Measurements from ENCODE around the gene PTPRM.
A peak's percentile ranks its signal among the peaks of the same experiment; 100 is the strongest.

The PTPRM gene

DNA sequence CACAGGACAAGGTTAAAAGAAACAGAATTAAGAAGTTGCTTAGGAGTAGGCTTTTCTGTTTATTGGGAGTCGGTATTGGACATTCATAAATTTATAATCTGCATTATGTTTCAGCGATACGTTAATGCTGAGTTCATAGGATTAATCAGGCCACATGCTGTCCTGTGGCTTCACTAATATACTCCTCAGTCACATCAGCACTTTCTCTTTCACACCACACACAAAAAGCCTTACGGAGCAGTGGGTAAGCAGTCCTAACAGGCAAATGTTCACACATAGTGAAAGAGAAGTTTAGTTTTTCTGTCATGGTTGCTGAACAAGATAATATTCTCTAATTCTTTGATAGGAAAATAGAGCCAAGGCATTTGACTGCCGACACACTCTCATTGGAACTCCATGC is 630.4 kb downstream of the PTPRM start:
- Mint-ChIP-seq H3K4me3 (no peak overlapping the region), H3K27me3 (ENCODE audit: low read depth, poor library complexity) (no peaks in the 10 kb centered on the region), H3K4me1 (peaks cover 25% of the 10 kb centered on the region), H3K36me3 (ENCODE audit: low read depth) (no peaks in the 10 kb centered on the region), H3K27ac (no peak overlapping the region), H3K9me3 (no peaks in the 10 kb centered on the region)
- TF ChIP-seq CTCF (IDR thresholded peaks at IDR 0.05), result no peak
- no peak for DNase-seq

- Mint-ChIP-seq H3K36me3 (ENCODE audit: low read depth) (peaks cover 5% of the 10 kb centered on the region), H3K4me1 (peaks cover 15% of the 10 kb centered on the region), H3K4me3 (no peak overlapping the region), H3K27me3 (ENCODE audit: low read depth, poor library complexity) (no peaks in the 10 kb centered on the region), H3K9me3 (peaks cover 4% of the 10 kb centered on the region), H3K27ac (no peak overlapping the region)
- DNase-seq, result no peak
- no peak for TF ChIP-seq CTCF (IDR thresholded peaks at IDR 0.05)
Measured at GRCh38 chr18:8207996-8208395, 640.9 kb downstream of the PTPRM start.

GRCh38 chr18:8208716-8209115 is 641.6 kb downstream of the PTPRM start:
- no peak for TF ChIP-seq CTCF (IDR thresholded peaks at IDR 0.05)
- Mint-ChIP-seq H3K9me3 (peaks cover 4% of the 10 kb centered on the region), H3K4me3 (no peak overlapping the region), H3K27ac (no peak overlapping the region), H3K36me3 (ENCODE audit: low read depth) (peaks cover 5% of the 10 kb centered on the region), H3K27me3 (ENCODE audit: low read depth, poor library complexity) (no peaks in the 10 kb centered on the region), H3K4me1 (peaks cover 8% of the 10 kb centered on the region)
- DNase-seq, result no peak

DNA sequence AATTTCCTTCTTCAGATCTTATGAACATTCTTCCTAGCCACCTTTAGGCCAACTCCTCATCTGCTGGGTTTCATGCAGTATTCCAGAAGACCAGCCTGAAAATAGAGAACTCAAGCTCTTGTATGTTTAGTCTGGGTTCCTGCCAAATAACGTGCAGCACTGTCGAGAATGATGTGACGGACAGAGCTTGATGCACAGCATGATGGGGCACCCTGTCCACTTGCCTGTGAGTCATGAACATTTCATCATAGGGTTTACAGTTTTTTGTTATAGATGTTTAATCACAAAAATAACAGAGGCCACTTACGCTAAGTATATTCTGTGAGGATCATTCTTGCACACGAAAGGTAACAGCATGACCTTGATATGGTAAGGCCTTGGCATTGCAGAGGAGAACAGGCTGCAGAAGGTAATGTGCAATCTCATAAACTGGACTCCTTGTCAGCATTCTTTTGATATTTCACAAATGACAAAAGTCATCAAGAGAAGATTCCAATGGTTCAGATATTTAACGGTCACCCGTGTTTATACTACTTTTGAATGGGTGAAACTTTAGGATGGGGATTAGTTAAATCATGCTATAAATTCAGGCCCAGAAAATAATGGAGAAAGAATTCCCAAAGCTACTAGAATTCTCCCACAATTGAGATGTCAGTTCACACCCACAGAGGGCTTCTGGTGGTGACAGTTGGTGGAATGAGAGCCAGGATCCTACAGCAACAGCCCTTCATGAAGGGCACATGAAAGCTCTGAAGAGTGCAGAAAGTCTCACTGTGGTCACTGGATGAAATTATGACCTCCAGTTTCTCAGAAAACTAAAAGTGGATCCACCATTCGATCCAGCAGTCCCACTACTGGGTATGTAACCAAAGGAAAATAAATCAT is 646.0 kb downstream of the PTPRM start:
- DNase-seq, result no peak
- H3K27ac Mint-ChIP-seq, result peak overlapping the region; percentile 37

DNA sequence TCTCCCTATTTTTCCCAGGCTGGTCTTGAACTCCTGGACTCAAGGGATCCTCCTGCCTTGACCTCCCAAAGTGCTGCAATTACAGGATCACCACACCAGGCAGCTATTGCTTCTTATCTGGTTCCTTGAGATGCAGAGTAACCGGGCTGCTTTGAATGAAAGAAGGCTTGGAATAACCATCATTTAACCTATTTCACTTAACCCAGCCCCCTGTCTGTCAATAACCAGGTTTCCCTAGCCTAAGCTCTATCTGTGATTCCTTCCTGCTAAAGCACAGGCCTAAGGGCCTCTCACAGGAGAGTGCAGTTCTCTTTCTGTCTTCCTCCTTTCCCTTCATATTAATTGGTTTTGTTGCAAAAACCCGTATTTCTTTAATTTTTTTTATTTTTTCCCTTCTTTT is 648.6 kb downstream of the PTPRM start:
- H3K27me3 Mint-ChIP-seq (ENCODE audit: low read depth, poor library complexity), result no peaks in the 10 kb centered on the region
- H3K4me1 Mint-ChIP-seq, result peaks cover 23% of the 10 kb centered on the region
- H3K36me3 Mint-ChIP-seq (ENCODE audit: low read depth), result peaks cover 4% of the 10 kb centered on the region
- H3K27ac Mint-ChIP-seq, result no peak overlapping the region
- H3K4me3 Mint-ChIP-seq, result no peak overlapping the region
- no peak for DNase-seq
- no peak for TF ChIP-seq CTCF (IDR thresholded peaks at IDR 0.05)
- H3K9me3 Mint-ChIP-seq, result no peaks in the 10 kb centered on the region

More for the DNA sequence above, 646.0 kb downstream of the PTPRM start:
- Mint-ChIP-seq H3K4me3 (no peak overlapping the region), H3K27me3 (ENCODE audit: low read depth, poor library complexity) (no peaks in the 10 kb centered on the region), H3K9me3 (peaks cover 4% of the 10 kb centered on the region), H3K36me3 (ENCODE audit: low read depth) (peaks cover 5% of the 10 kb centered on the region), H3K4me1 (peaks cover 13% of the 10 kb centered on the region)
- TF ChIP-seq CTCF (IDR thresholded peaks at IDR 0.05), result no peak

DNA sequence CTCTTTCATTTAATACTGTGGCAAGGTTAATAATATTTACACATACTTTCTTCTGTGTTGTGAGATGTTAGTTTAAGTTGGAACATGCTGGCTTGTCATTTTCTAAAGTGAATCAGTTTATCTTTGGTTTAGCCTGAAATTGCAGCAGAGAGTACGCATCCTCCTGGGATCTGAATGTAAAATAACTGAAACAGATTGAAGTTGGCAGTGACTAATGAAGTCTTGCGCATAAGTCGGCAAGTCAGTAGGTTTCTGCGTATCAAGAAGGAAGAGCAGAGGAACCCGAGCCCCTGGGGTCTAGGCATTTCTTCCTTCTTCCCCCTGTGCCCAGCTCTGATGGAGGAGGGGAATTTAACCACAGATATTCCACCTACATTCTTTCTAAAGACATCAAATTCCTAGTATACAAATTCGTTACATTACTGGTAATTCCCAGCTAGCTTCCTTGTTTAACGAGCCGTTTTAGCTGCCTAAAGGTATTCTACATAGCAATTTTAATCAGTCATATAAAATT is 650.0 kb downstream of the PTPRM start:
- Mint-ChIP-seq H3K36me3 (ENCODE audit: low read depth) (no peaks in the 10 kb centered on the region), H3K4me3 (no peak overlapping the region), H3K27ac (no peak overlapping the region), H3K9me3 (no peaks in the 10 kb centered on the region), H3K27me3 (ENCODE audit: low read depth, poor library complexity) (no peaks in the 10 kb centered on the region), H3K4me1 (peaks cover 35% of the 10 kb centered on the region)
- TF ChIP-seq CTCF (IDR thresholded peaks at IDR 0.05), result no peak
- DNase-seq, result no peak
